Rectal smooth muscle tissue (tissue), 1 donor: ENCODE measurements around the gene CDC37.

ENCODE experiments used
- H3K27ac ChIP-seq: one replicate; pipeline ENCODE4 v1.7.0; 2013; ENCODE audit warnings: low read depth, low read length, inconsistent platforms
- H3K27me3 ChIP-seq: one replicate; pipeline ENCODE4 v1.7.0; 2013; ENCODE audit warnings: low read length; ENCODE audit not compliant: control insufficient read depth, insufficient read depth
- H3K36me3 ChIP-seq: one replicate; pipeline ENCODE4 v1.7.0; 2013; ENCODE audit warnings: low read length; ENCODE audit not compliant: control insufficient read depth, insufficient read depth
- H3K4me1 ChIP-seq: one replicate; pipeline ENCODE4 v1.7.0; 2013; ENCODE audit warnings: low read length; ENCODE audit not compliant: control insufficient read depth, insufficient read depth
- H3K4me3 ChIP-seq: one replicate; pipeline ENCODE4 v1.7.0; 2013; ENCODE audit warnings: low read length
- H3K9ac ChIP-seq: one replicate; pipeline ENCODE4 v1.7.0; 2013; ENCODE audit warnings: low read length

CDC37 gene

DNA sequence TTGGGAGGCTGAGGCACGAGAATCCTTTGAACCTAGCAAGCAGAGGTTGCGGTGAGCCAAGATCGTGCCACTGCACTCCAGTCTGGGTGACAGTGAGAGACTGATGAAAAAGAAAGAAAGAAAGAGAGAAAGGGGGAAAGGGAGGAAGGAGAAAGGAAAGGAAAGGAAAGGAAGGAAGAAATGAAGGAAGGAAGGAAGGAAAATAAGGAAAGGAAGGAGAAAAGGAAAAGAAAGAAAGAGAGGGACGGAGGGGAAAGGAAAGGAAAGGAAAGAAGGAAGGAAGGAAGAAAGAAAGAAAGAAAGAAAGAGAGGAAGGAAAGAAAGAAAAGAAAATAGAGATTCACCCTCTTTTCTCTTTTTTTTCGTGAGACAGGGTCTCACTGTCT lies 25.6 kb upstream of the CDC37 start:
- Histone ChIP-seq H3K4me3 (no peak overlapping the region), H3K27me3 (peaks cover 9% of the 10 kb centered on the region), H3K9ac (no peak overlapping the region), H3K27ac (no peak overlapping the region), H3K36me3 (no peaks in the 10 kb centered on the region), H3K4me1 (peaks cover 8% of the 10 kb centered on the region)

DNA sequence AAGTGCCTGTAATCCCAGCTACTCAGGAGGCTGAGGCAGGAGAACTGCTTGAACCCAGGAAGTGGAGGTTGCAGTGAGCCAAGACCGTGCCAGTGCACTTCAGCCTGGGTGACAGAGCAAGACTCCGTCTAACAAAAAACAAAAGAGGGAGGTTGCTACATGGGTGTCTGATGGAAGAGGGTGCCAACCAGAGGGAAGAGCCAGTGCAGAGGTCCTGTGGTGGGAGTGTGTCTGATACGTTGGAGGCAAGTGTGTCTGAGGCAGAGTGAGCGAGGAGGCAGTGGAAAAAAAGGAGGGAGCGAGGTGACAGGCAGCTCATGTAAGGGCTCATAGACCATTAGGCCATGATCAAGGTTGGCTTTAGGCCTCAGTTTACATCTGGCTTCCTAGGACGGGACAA lies 23.8 kb upstream of the CDC37 start:
- Histone ChIP-seq H3K9ac (no peak overlapping the region), H3K36me3 (no peaks in the 10 kb centered on the region), H3K4me1 (peaks cover 3% of the 10 kb centered on the region), H3K27me3 (peaks cover 23% of the 10 kb centered on the region), H3K4me3 (no peak overlapping the region), H3K27ac (no peak overlapping the region)

DNA sequence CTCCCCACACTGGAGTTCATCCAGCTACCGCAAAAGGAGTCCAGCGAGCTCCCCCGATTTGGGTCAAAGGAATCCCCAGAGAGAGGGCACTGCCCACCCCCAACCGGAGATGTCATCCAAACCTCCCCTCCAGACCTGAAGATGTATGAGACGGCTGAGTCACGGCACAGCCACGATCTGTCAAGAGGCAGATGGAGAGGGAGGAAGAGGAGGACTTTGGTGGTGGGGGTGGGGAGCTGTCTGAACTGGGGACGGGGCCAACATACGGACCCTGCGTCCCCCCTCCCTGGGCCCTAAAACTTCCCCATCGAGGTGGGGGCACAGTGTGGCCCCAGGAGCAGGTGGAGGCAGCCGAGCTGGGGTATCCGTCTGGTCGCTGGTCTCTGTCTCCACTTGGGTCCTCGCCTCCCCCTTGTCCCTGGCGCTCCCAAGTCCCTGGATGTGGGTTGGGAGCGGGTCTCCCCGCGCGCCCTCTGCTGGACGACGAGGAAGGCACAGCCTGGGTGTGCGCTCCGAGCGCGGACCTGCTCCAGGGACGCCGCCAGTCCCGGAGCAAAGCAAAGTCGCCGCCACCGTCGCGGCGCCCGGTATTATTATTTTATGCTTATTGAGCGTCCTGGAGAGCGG lies 20.8 kb upstream of the CDC37 start:
- no peak overlapping the region for H3K27ac ChIP-seq
- peak overlapping the region; percentile 61 for H3K4me3 ChIP-seq
- no peaks in the 10 kb centered on the region for H3K4me1 ChIP-seq
- no peaks in the 10 kb centered on the region for H3K36me3 ChIP-seq
- H3K9ac ChIP-seq, result no peak overlapping the region
- peaks cover 35% of the 10 kb centered on the region for H3K27me3 ChIP-seq

DNA sequence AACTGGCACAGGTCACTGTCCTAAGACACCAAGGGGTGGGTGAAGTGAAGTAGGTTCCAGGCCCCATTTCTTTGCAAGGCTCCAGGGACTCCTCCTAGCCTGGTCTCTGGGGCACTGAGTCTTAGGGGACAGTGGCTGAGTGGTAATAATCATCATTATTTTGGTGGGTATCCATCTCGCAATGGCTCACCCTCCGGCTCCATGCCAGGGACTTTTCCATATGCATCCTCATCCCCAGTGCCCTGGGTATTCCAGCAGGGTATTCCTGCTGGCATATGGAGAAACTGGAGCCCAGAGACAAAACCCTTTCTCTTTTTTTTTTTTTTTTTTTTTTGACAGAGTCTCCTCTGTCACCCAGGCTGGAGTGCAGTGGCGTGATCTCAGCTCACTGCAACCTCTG lies 19.5 kb upstream of the CDC37 start:
- Histone ChIP-seq H3K9ac (no peak overlapping the region), H3K4me1 (no peaks in the 10 kb centered on the region), H3K27ac (no peak overlapping the region), H3K4me3 (no peak overlapping the region), H3K36me3 (no peaks in the 10 kb centered on the region), H3K27me3 (peaks cover 41% of the 10 kb centered on the region)

DNA sequence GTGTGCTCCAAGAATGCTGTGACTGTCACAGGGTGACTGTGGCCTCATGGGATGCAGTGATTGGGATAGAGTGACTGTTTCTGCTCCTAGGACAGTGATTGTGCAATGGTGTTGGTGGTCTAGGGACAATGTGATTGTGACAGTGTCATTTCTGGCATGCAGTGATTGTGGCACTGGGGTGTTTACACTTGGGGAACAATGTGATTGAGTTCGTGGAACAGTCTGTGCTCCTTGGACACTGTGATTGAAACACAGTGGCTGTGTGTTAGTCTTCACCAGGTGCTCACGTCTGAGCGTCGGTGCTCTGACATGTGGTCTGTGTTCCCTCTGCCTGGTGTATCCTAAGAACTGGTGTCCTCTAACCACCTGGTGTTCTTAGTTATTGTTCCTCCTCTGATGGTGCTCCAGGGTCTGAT lies 18.7 kb upstream of the CDC37 start:
- H3K36me3 ChIP-seq, result no peaks in the 10 kb centered on the region
- H3K27ac ChIP-seq, result no peak overlapping the region
- H3K4me1 ChIP-seq, result no peaks in the 10 kb centered on the region
- no peak overlapping the region for H3K9ac ChIP-seq
- H3K27me3 ChIP-seq, result peaks cover 49% of the 10 kb centered on the region
- no peak overlapping the region for H3K4me3 ChIP-seq

DNA sequence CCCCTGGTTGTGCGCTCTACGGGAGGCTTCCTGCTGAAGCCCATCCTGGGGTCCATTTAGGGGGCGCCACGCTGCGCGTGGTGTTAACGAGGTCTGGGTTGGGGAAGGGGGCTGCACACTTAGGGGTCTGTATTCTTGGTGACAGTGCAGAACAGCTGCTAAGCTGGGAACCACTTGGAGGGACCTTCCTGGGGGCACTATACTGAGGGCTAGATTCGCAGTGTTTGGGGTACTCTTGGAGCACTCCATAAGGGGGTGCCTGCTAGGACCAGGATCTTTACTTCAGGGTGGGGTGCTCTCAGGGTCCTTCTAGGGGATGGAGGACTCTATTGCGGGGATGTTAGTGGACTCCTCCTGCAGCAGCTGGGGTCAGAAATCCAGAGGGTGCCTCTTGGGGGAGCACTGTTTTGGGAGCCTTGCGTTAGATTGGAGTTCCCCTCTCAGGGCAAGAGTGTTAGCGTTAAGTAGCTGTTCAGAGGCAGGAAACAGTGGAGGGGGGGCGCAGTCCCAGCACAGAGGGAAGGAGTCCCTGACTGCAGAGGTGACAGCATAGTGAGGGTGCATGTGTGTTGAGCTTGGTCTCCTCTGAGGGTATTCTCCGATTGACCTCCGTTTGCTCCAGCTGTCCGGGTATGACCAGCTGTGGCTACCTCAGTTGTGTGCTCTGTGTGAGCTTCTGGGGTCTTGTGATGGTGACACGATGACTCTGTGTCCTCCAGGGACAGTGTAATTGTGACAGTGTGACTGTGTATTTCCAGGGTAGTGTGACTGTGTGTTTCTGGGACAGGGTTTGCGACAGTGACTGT lies 18.1 kb upstream of the CDC37 start:
- Histone ChIP-seq H3K4me1 (no peaks in the 10 kb centered on the region), H3K4me3 (no peak overlapping the region), H3K36me3 (no peaks in the 10 kb centered on the region), H3K27me3 (peaks cover 54% of the 10 kb centered on the region), H3K27ac (no peak overlapping the region), H3K9ac (no peak overlapping the region)

DNA sequence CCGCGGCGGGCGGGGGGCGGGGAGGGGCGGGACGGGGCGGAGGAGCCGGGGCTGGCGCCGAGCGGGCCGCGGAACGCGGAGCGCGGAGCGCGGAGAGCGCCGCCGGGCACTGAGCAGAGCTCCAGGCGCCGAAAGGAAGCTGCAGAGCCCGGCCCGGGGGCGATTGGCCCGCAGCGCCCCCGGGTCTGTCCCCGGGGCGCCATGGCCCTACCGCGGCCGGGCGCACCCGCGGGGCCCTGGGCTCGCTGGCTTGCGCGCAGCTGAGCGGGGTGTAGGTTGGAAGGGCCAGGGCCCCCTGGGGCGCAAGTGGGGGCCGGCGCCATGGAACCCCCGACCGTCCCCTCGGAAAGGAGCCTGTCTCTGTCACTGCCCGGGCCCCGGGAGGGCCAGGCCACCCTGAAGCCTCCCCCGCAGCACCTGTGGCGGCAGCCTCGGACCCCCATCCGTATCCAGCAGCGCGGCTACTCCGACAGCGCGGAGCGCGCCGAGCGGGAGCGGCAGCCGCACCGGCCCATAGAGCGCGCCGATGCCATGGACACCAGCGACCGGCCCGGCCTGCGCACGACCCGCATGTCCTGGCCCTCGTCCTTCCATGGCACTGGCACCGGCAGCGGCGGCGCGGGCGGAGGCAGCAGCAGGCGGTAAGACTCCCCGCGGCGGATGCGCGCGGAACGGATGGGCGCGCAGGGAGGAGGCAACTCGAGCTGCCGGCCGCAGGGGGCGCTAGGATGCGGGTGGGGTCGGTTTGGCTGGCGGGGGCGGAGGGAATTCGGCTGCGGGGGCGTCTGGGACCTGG lies 17.3 kb upstream of the CDC37 start, which contains the start of gene PDE4A:
TSS of gene PDE4A (plus strand) at position 95 of the 796 bp plus-strand sequence. CDS start at position 322, 227 bp downstream.
- Histone ChIP-seq H3K27me3 (peaks cover 54% of the 10 kb centered on the region), H3K4me1 (no peaks in the 10 kb centered on the region), H3K36me3 (no peaks in the 10 kb centered on the region), H3K9ac (no peak within 1 kb of the TSS), H3K4me3 (peak within 1 kb of the TSS; percentile 30), H3K27ac (no peak within 1 kb of the TSS)

DNA sequence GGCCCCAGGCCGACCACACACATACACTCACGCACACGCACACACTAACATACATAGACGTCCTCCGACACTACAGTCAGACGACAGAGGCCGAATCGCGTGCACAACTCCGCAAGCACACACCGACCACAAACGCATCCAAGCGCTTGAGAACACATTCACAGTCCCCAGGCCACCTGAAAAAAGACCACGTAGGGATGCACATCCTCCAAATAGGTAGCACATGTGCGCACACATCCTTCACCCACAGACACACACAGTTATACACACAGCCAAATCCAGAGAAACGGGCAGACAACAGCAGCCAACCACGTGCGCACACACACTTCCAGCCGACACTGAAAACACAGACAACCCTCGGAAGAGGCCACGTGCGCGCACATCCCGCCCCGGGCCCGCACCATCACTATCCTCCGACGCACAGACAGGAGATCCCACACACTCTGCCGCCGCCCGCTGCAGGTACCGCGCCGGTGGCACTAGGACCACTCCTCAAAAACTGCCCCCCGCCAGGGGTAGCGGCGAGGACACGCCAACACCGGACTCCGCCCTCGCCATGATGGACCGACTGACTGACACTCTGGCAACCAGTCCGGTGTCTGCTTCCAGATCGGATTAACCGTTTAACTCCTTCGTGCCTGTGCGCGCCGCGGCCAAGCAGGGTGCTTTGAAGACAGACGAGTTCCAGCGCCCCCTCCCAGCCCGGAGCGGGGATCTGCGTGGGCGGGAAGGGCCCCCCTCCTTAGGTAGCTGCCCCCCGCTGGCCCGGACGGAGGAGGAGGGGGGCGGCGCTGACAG lies 16.5 kb upstream of the CDC37 start:
- Histone ChIP-seq H3K27me3 (peaks cover 54% of the 10 kb centered on the region), H3K36me3 (no peaks in the 10 kb centered on the region), H3K4me3 (peak overlapping the region; percentile 30), H3K4me1 (no peaks in the 10 kb centered on the region), H3K9ac (no peak overlapping the region), H3K27ac (no peak overlapping the region)

DNA sequence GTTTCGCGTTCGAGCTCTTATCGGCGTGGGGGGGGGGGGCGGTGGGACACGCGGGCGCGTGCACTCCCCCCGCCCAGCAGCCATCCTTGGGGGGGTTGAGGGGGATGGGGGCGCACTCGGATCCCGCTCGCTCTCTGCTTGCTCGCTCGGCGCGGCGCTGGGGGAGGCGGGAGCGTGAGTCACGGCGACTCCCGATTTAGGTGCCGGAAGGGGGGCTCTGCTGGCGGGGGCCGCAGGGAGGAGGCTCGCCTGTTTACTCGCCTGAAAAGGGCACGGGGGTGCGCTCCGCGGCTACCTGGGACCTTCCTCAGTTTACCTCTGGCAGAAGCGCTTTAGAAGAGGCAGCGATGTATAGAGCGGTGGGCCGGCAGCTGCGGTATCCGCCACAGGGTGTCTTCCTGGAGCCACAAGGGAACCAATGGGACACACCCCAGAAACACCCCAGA lies 15.9 kb upstream of the CDC37 start:
- Histone ChIP-seq H3K36me3 (no peaks in the 10 kb centered on the region), H3K27ac (no peak overlapping the region), H3K27me3 (peaks cover 51% of the 10 kb centered on the region), H3K9ac (no peak overlapping the region), H3K4me3 (no peak overlapping the region), H3K4me1 (no peaks in the 10 kb centered on the region)

DNA sequence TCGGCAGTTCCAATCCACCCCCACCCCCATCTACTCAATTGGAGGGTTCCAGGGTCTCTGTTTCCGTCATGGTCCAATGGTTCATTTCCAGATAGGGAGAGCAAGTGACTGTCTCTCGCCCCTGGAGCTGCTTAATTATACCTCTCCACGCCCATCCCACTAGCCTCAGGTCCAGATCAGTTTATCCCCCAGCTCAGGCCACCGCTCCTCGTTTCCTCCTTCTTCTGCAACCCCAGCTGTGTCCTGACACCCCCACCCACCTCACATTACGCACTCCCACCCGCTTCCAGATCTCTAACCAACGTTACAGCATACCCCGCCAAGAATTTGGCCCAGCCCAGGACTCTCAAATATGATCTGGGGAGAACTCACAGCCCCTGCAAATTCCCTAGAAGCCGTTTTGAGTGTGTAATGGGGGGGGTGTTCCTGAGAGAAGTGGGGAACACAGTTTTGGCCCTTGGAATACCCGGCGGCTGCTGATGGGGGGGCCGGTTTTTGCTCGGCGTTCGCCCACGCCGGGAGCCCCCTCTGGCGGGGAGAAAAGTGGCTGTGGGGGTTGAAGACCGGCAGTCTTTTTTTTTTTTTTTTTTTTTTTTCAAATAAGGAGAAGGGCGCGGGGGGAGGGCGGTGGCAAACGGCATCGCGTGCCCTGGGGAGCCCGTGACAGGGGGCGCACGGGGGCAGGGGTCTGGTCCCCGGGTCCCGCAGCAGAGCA lies 15.3 kb upstream of the CDC37 start:
- Histone ChIP-seq H3K27me3 (peaks cover 45% of the 10 kb centered on the region), H3K9ac (no peak overlapping the region), H3K36me3 (no peaks in the 10 kb centered on the region), H3K27ac (no peak overlapping the region), H3K4me3 (no peak overlapping the region), H3K4me1 (no peaks in the 10 kb centered on the region)

DNA sequence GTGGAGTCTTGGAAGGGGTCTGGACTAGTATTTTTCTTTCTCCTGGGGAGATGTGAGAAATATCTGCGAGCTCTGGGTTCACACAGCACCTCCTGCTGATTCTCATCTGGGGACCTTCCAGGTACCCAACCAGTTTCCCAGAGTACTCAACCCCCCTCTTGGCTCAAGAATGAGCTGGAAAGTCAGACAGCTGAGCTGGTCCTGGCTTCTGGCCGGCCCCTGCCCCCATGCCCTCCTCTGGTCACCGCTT lies 14.8 kb upstream of the CDC37 start:
- Histone ChIP-seq H3K9ac (no peak overlapping the region), H3K27me3 (peaks cover 41% of the 10 kb centered on the region), H3K27ac (no peak overlapping the region), H3K4me1 (no peaks in the 10 kb centered on the region), H3K36me3 (no peaks in the 10 kb centered on the region), H3K4me3 (no peak overlapping the region)
